Measurements from ENCODE around the gene TCP11L1. TPM values are rescaled to one million over a fixed set of nuclear protein-coding genes. Genes with fewer than 3 reads are reported as not detected.

The TCP11L1 gene
- total RNA-seq, 2 donors from 2014 or later: 54.0 to 63.7 TPM

GRCh38 chr11:33059331-33060007 is 20.1 kb downstream of the TCP11L1 start:
- H3K36me3 Mint-ChIP-seq (ENCODE audit: low read depth): peaks cover 72% of the 10 kb centered on the region
- H3K4me3 ChIP-seq (ENCODE audit: low read length): no peak overlapping the region
- no peak for TF ChIP-seq CTCF (conservative IDR thresholded peaks at IDR 0.05)
- no peak overlapping the region for H3K27ac ChIP-seq (ENCODE audit: low read depth, low read length)
- H3K9me3 Mint-ChIP-seq: no peaks in the 10 kb centered on the region
- no peaks in the 10 kb centered on the region for H3K27me3 ChIP-seq (ENCODE audit: control insufficient read depth, insufficient read depth, low read length, poor library complexity, severe bottlenecking)
- peaks cover 72% of the 10 kb centered on the region for H3K36me3 ChIP-seq (ENCODE audit: control insufficient read depth, insufficient read depth, low read length)
- H3K27me3 Mint-ChIP-seq (ENCODE audit: insufficient read depth): no peaks in the 10 kb centered on the region
- no peak overlapping the region for H3K9ac ChIP-seq (ENCODE audit: extremely low read depth, low read length, poor library complexity, severe bottlenecking)
- H3K27ac Mint-ChIP-seq: no peak overlapping the region
- peak; percentile 26 for DNase-seq
- H3K4me3 Mint-ChIP-seq: no peak overlapping the region
- H3K4me1 ChIP-seq (ENCODE audit: control insufficient read depth, insufficient read depth, low read length): peaks cover 11% of the 10 kb centered on the region
- H3K9me3 ChIP-seq (ENCODE audit: control insufficient read depth, low read length): no peaks in the 10 kb centered on the region
- WGBS, 2 experiments (ENCODE audit: insufficient coverage in 1 of 2, insufficient read length in 1 of 2): 88 to 92% methylated on average over 4 to 5 of the region's 5 CpGs
- H3K4me1 Mint-ChIP-seq: peaks cover 40% of the 10 kb centered on the region

- peaks cover 71% of the 10 kb centered on the region for H3K36me3 ChIP-seq (ENCODE audit: control insufficient read depth, insufficient read depth, low read length)
- H3K4me1 Mint-ChIP-seq: peaks cover 38% of the 10 kb centered on the region
- no peaks in the 10 kb centered on the region for H3K9me3 ChIP-seq (ENCODE audit: control insufficient read depth, low read length)
- H3K4me1 ChIP-seq (ENCODE audit: control insufficient read depth, insufficient read depth, low read length): peaks cover 11% of the 10 kb centered on the region
- H3K27ac Mint-ChIP-seq: no peak overlapping the region
- H3K9me3 Mint-ChIP-seq: no peaks in the 10 kb centered on the region
- 96 to 100% methylated on average over 2 to 3 of the region's 3 CpGs for WGBS, 2 experiments (ENCODE audit: insufficient coverage in 1 of 2, insufficient read length in 1 of 2)
- H3K27me3 Mint-ChIP-seq (ENCODE audit: insufficient read depth): no peaks in the 10 kb centered on the region
- peak; percentile 32 for DNase-seq
- no peak overlapping the region for H3K27ac ChIP-seq (ENCODE audit: low read depth, low read length)
- H3K36me3 Mint-ChIP-seq (ENCODE audit: low read depth): peaks cover 65% of the 10 kb centered on the region
- no peak overlapping the region for H3K9ac ChIP-seq (ENCODE audit: extremely low read depth, low read length, poor library complexity, severe bottlenecking)
- no peak overlapping the region for H3K4me3 ChIP-seq (ENCODE audit: low read length)
- H3K27me3 ChIP-seq (ENCODE audit: control insufficient read depth, insufficient read depth, low read length, poor library complexity, severe bottlenecking): no peaks in the 10 kb centered on the region
- TF ChIP-seq CTCF (conservative IDR thresholded peaks at IDR 0.05): no peak
- H3K4me3 Mint-ChIP-seq: no peak overlapping the region
Observed at GRCh38 chr11:33060271-33060670, 20.9 kb downstream of the TCP11L1 start.

- peak overlapping the region; percentile 15 for H3K27ac Mint-ChIP-seq
- no peaks in the 10 kb centered on the region for H3K9me3 Mint-ChIP-seq
- Histone ChIP-seq H3K4me1 (ENCODE audit: control insufficient read depth, insufficient read depth, low read length) (peaks cover 11% of the 10 kb centered on the region), H3K9ac (ENCODE audit: extremely low read depth, low read length, poor library complexity, severe bottlenecking) (no peak overlapping the region), H3K4me3 (ENCODE audit: low read length) (no peak overlapping the region), H3K36me3 (ENCODE audit: control insufficient read depth, insufficient read depth, low read length) (peaks cover 80% of the 10 kb centered on the region), H3K9me3 (ENCODE audit: control insufficient read depth, low read length) (no peaks in the 10 kb centered on the region), H3K27ac (ENCODE audit: low read depth, low read length) (no peak overlapping the region), H3K27me3 (ENCODE audit: control insufficient read depth, insufficient read depth, low read length, poor library complexity, severe bottlenecking) (no peaks in the 10 kb centered on the region)
- H3K36me3 Mint-ChIP-seq (ENCODE audit: low read depth): peaks cover 75% of the 10 kb centered on the region
- DNase-seq: no peak
- TF ChIP-seq CTCF (conservative IDR thresholded peaks at IDR 0.05): no peak
- H3K4me1 Mint-ChIP-seq: peaks cover 34% of the 10 kb centered on the region
- 89 to 100% methylated on average over 4 to 5 of the region's 5 CpGs for WGBS, 2 experiments (ENCODE audit: insufficient coverage in 1 of 2, insufficient read length in 1 of 2)
- no peaks in the 10 kb centered on the region for H3K27me3 Mint-ChIP-seq (ENCODE audit: insufficient read depth)
- H3K4me3 Mint-ChIP-seq: no peak overlapping the region
Observed at GRCh38 chr11:33062137-33062536, 22.8 kb downstream of the TCP11L1 start.

All from endodermal cell (in vitro differentiated cells).